ENCODE data around the gene PER1.
A peak's percentile ranks its signal among the peaks of the same experiment; 100 is the strongest.

PER1 gene

DNA sequence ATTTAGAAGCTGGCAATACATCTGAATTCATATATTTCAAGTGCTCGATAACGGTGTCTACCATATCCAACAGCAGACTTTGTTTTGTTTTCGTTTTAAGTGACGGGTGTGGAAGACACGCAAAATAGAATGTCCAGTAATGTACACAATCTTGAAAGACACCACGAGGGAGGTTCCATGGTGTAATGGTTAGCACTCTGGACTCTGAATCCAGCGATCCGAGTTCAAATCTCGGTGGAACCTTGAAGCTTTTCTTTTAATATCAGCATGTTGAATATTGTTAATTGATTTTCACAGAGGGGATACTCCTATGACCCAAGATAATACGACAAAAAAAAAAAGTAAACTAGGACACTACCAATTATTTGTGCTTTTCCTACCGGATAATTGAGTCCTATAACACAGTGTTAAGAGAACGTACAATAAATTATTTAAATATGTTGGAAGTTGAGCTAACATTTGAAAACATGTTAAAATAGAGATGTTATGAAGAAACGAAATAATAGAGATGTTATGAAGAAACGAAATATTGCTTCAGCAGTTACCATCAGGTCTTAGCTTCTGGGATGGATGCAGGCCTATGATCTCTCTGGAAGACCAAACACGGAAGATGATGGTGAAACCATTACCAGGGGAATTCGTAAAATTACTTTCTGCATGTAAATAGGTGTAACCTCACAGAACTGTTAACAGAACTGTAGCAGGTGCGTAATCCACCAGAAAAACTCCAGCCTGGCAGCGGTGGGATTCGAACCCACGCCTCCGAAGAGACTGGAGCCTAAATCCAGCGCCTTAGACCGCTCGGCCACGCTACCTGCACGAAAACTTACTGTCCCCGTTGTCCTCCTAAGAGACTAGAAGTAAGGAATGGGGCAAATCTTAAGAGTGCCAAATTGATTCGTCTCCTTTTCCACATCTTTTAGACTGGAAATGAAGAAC, 32.4 kb downstream of the PER1 start:
- H3K4me1 ChIP-seq (ENCODE audit: control insufficient read depth, insufficient read depth, low read depth, low read length), result peaks cover 51% of the 10 kb centered on the region
- peak overlapping the region; percentile 95 for H3K4me2 ChIP-seq (ENCODE audit: low read length, poor library complexity, severe bottlenecking)
- no peak overlapping the region for H3K27ac ChIP-seq (ENCODE audit: low read length, poor library complexity, severe bottlenecking)
- no peaks in the 10 kb centered on the region for H3K9me3 ChIP-seq (ENCODE audit: control insufficient read depth, low read length)
- no peak overlapping the region for H2BK120ac ChIP-seq (ENCODE audit: low read depth, low read length)
- H2BK15ac ChIP-seq (ENCODE audit: low read depth, poor library complexity, severe bottlenecking), result no peak overlapping the region
- no peak overlapping the region for H2AFZ ChIP-seq (ENCODE audit: low read depth, low read length)
- H3K9ac ChIP-seq (ENCODE audit: low read length), result peak overlapping the region; percentile 83
- peaks cover 45 to 49% of the 10 kb centered on the region in 2 experiments for H3K27me3 ChIP-seq (ENCODE audit: control insufficient read depth in 1 of 2, insufficient read depth in 1 of 2, low read length in 2 of 2)
- H3K4ac ChIP-seq (ENCODE audit: low read depth in 1 of 2, low read length in 2 of 2), result no peak overlapping the region
- no peak overlapping the region for H3K18ac ChIP-seq (ENCODE audit: low read depth in 1 of 2, low read length in 2 of 2)
- DNase-seq, result peak; percentile 97
- 2% methylated on average over 25 of the region's 28 CpGs for WGBS
- no peaks in the 10 kb centered on the region for H3K36me3 ChIP-seq (ENCODE audit: control insufficient read depth in 1 of 2, insufficient read depth in 2 of 2, low read depth in 1 of 2, low read length in 2 of 2)
- H3K14ac ChIP-seq (ENCODE audit: low read length in 2 of 2), result no peak overlapping the region
- H2AK5ac ChIP-seq (ENCODE audit: low read length, severe bottlenecking), result no peak overlapping the region
- H4K91ac ChIP-seq (ENCODE audit: low read length), result no peak overlapping the region
- H4K8ac ChIP-seq (ENCODE audit: low read length), result no peak overlapping the region
- no peaks in the 10 kb centered on the region for H3K79me1 ChIP-seq (replicated peaks; ENCODE audit: low read length, poor library complexity, severe bottlenecking)
- H3K4me3 ChIP-seq (ENCODE audit: insufficient read depth in 1 of 2, low read depth in 1 of 2, low read length in 2 of 2), result peak overlapping the region in 1 of 2 experiments; percentile 85
- H3K23ac ChIP-seq (ENCODE audit: low read length in 2 of 2), result no peak overlapping the region
- no peak overlapping the region for H2BK5ac ChIP-seq (ENCODE audit: low read depth, low read length, poor library complexity, severe bottlenecking)
- H2BK12ac ChIP-seq (ENCODE audit: low read length in 2 of 2), result no peak overlapping the region

DNA sequence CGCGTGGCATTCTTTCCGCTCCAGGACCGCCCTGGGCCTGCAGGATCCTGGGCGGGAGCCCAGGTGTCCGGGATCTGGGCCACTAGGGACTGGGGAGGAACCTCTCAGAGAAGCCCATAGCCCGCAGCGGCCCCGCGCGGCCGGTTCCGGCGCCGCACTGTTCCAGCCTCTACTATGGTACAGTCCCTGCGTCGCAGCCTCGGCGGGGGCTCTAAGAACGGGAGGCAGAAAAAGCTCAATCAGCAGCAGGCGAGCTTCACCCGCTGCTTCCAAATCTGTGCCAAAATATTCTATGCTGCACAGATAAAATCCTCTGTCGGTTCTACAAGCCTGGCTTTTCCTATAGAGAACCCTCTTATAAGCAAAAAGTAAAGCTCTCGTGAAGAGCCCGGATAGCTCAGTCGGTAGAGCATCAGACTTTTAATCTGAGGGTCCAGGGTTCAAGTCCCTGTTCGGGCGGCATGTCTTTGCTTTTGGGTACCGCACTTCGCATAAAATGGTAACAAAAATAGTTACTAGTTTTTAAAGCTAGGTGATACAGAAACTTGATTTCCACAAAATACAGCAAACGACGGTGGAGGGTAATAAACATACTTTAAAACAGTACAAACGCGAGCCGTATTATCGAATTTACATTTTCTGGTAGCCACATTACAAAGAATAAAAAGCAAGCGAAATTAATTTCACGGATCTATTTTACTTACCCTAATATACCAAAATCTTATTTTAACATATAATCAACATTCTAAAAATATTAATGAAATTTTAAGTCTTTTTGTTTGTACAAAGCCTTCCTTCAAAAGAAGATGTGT, 33.2 kb downstream of the PER1 start:
- peak overlapping the region; percentile 66 for H3K27ac ChIP-seq (ENCODE audit: low read length, poor library complexity, severe bottlenecking)
- H2BK12ac ChIP-seq (ENCODE audit: low read length in 2 of 2), result no peak overlapping the region
- H3K4ac ChIP-seq (ENCODE audit: low read depth in 1 of 2, low read length in 2 of 2), result no peak overlapping the region
- no peak overlapping the region for H4K8ac ChIP-seq (ENCODE audit: low read length)
- H2AFZ ChIP-seq (ENCODE audit: low read depth, low read length), result peak overlapping the region; percentile 60
- H3K4me1 ChIP-seq (ENCODE audit: control insufficient read depth, insufficient read depth, low read depth, low read length), result peaks cover 44% of the 10 kb centered on the region
- H3K23ac ChIP-seq (ENCODE audit: low read length in 2 of 2), result no peak overlapping the region
- H3K14ac ChIP-seq (ENCODE audit: low read length in 2 of 2), result no peak overlapping the region
- H2BK5ac ChIP-seq (ENCODE audit: low read depth, low read length, poor library complexity, severe bottlenecking), result no peak overlapping the region
- under 1% methylated on average over 33 of the region's 38 CpGs for WGBS
- H3K9me3 ChIP-seq (ENCODE audit: control insufficient read depth, low read length), result no peaks in the 10 kb centered on the region
- peak overlapping the region; percentile 97 for H3K4me2 ChIP-seq (ENCODE audit: low read length, poor library complexity, severe bottlenecking)
- peak overlapping the region in 1 of 2 experiments; percentile 11 for H3K18ac ChIP-seq (ENCODE audit: low read depth in 1 of 2, low read length in 2 of 2)
- H2AK5ac ChIP-seq (ENCODE audit: low read length, severe bottlenecking), result no peak overlapping the region
- H3K79me1 ChIP-seq (replicated peaks; ENCODE audit: low read length, poor library complexity, severe bottlenecking), result no peaks in the 10 kb centered on the region
- H3K36me3 ChIP-seq (ENCODE audit: control insufficient read depth in 1 of 2, insufficient read depth in 2 of 2, low read depth in 1 of 2, low read length in 2 of 2), result no peaks in the 10 kb centered on the region
- H3K27me3 ChIP-seq (ENCODE audit: control insufficient read depth in 1 of 2, insufficient read depth in 1 of 2, low read length in 2 of 2), result peaks cover 45 to 49% of the 10 kb centered on the region in 2 experiments
- H2BK120ac ChIP-seq (ENCODE audit: low read depth, low read length), result no peak overlapping the region
- no peak overlapping the region for H4K91ac ChIP-seq (ENCODE audit: low read length)
- peak overlapping the region; percentile 83 for H3K9ac ChIP-seq (ENCODE audit: low read length)
- H2BK15ac ChIP-seq (ENCODE audit: low read depth, poor library complexity, severe bottlenecking), result peak overlapping the region; percentile 21
- DNase-seq, result peak; percentile 88
- H3K4me3 ChIP-seq (ENCODE audit: insufficient read depth in 1 of 2, low read depth in 1 of 2, low read length in 2 of 2), result peak overlapping the region; percentile 55 to 85

DNA sequence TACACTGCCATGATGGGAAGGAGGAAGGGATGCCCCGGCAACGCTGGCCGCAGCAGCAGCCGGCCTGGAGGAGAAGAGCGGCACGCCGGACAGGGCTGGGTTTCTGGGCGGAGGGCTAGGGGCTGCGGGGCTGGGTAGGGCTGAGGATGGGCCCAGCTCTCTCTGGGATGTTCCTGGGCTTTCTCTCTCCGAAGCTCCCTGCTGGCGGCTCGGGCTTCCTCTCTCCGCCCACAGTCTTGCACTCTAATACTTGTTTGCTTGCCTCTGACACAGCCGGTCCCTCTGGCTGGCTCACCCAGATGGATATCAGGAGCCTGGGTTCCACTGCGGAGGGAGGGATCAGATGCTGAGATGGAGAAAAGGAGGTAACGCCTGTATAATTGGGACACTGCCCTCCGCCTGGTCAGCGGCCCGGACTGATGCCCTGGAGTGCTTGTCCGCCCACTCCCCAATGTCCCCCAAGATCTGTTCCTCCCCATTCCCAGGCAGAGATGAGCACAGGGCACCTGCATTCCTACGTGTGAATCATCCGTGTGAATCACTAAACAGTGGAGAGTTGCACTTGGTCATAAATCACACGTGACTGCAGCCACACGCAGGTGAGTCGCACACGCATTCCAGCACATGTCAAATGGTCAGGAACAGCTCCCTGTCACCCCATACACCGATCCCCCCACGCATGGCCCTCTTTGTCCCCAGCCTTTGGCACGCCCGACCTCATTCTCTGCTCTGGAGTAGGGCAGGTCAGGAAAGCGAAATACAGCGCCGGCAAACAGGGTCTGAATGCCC, 34.0 kb downstream of the PER1 start, which contains the start of gene ALOXE3:
Gene ALOXE3, minus strand, starts transcription at position 535 of the 789 bp plus-strand sequence. Its CDS starts 524 bp downstream, at position 11.
- no peak within 1 kb of the TSS for H2BK5ac ChIP-seq (ENCODE audit: low read depth, low read length, poor library complexity, severe bottlenecking)

More for the DNA sequence above, 34.0 kb downstream of the PER1 start, which contains the start of gene ALOXE3:
- Histone ChIP-seq H2AFZ (ENCODE audit: low read depth, low read length) (peak within 1 kb of the TSS; percentile 60), H3K27ac (ENCODE audit: low read length, poor library complexity, severe bottlenecking) (peak within 1 kb of the TSS; percentile 66), H2BK12ac (ENCODE audit: low read length in 2 of 2) (peak within 1 kb of the TSS in 1 of 2 experiments; percentile 34), H3K9ac (ENCODE audit: low read length) (peak within 1 kb of the TSS; percentile 83), H3K4me2 (ENCODE audit: low read length, poor library complexity, severe bottlenecking) (peak within 1 kb of the TSS; percentile 97), H3K79me1 (replicated peaks; ENCODE audit: low read length, poor library complexity, severe bottlenecking) (no peaks in the 10 kb centered on the region), H2AK5ac (ENCODE audit: low read length, severe bottlenecking) (no peak within 1 kb of the TSS), H3K4me1 (ENCODE audit: control insufficient read depth, insufficient read depth, low read depth, low read length) (peaks cover 36% of the 10 kb centered on the region), H3K4me3 (ENCODE audit: insufficient read depth in 1 of 2, low read depth in 1 of 2, low read length in 2 of 2) (peak within 1 kb of the TSS; percentile 55 to 85), H3K36me3 (ENCODE audit: control insufficient read depth in 1 of 2, insufficient read depth in 2 of 2, low read depth in 1 of 2, low read length in 2 of 2) (no peaks in the 10 kb centered on the region), H3K4ac (ENCODE audit: low read depth in 1 of 2, low read length in 2 of 2) (no peak within 1 kb of the TSS), H3K14ac (ENCODE audit: low read length in 2 of 2) (peak within 1 kb of the TSS in 1 of 2 experiments; percentile 74), H3K18ac (ENCODE audit: low read depth in 1 of 2, low read length in 2 of 2) (peak within 1 kb of the TSS in 1 of 2 experiments; percentile 11), H3K9me3 (ENCODE audit: control insufficient read depth, low read length) (no peaks in the 10 kb centered on the region), H3K23ac (ENCODE audit: low read length in 2 of 2) (no peak within 1 kb of the TSS), H4K91ac (ENCODE audit: low read length) (no peak within 1 kb of the TSS), H3K27me3 (ENCODE audit: control insufficient read depth in 1 of 2, insufficient read depth in 1 of 2, low read length in 2 of 2) (peaks cover 39 to 47% of the 10 kb centered on the region in 2 experiments), H2BK15ac (ENCODE audit: low read depth, poor library complexity, severe bottlenecking) (peak within 1 kb of the TSS; percentile 21), H2BK120ac (ENCODE audit: low read depth, low read length) (no peak within 1 kb of the TSS), H4K8ac (ENCODE audit: low read length) (no peak within 1 kb of the TSS)
- peak; percentile 65 for DNase-seq
- WGBS, result 1% methylated on average over 28 of the region's 33 CpGs
